Natural killer cell (primary cell): Measurements from ENCODE around the gene ADGRV1. TPM values are rescaled to one million over a fixed set of nuclear protein-coding genes. Genes with fewer than 3 reads are reported as not detected.
A peak's percentile ranks its signal among the peaks of the same experiment; 100 is the strongest.

Experiments
- ATAC-seq, 3 donors: fragments of 150-1000 bp in 2 of 3; fragments of 200-7000 bp in 1 of 3; cut with Tn5 transposase; 1 replicate in 1 of 3; 2 replicates in 2 of 3; pipeline ENCODE4 v1.10.0; 2021; ENCODE audit warnings: mild to moderate bottlenecking in 2 of 3, moderate library complexity in 2 of 3
- DNase-seq, 2 donors: peaks; one replicate each; pipeline versions ENCODE4 v3.0.0 to v3.0.0-alpha.2; 2013 to 2021; ENCODE audit warnings: mixed read lengths in 1 of 2
- H3K27ac ChIP-seq: one replicate; pipeline ENCODE4 v1.5.1; 2013; ENCODE audit warnings: mild to moderate bottlenecking, low read length
- H3K27me3 ChIP-seq: one replicate; pipeline ENCODE4 v1.6.1; 2013; ENCODE audit warnings: low read length; ENCODE audit not compliant: control insufficient read depth, insufficient read depth
- H3K36me3 ChIP-seq: one replicate; pipeline ENCODE4 v1.6.1; 2013; ENCODE audit warnings: low read length; ENCODE audit not compliant: control insufficient read depth, insufficient read depth
- H3K4me1 ChIP-seq: one replicate; pipeline ENCODE4 v1.6.1; 2013; ENCODE audit warnings: low read length; ENCODE audit not compliant: control insufficient read depth, insufficient read depth
- H3K4me3 ChIP-seq: one replicate; pipeline ENCODE4 v1.5.1; 2013; ENCODE audit warnings: low read length
- H3K9me3 ChIP-seq: one replicate; pipeline ENCODE4 v1.6.1; 2013; ENCODE audit warnings: low read length; ENCODE audit not compliant: control insufficient read depth, insufficient read depth
- H3K27ac Mint-ChIP-seq, 2 donors: one replicate each; pipeline ENCODE4 v1.8.0; 2022; ENCODE audit warnings: mild to moderate bottlenecking in 2 of 2, mixed read lengths in 2 of 2, moderate library complexity in 1 of 2
- H3K27me3 Mint-ChIP-seq, 2 donors: one replicate each; pipeline ENCODE4 v1.8.0; 2022; ENCODE audit warnings: low read depth in 2 of 2, mixed read lengths in 2 of 2
- H3K36me3 Mint-ChIP-seq: one replicate; pipeline ENCODE4 v1.8.0; 2022; ENCODE audit warnings: mixed read lengths
- H3K4me1 Mint-ChIP-seq, 2 donors: one replicate each; pipeline ENCODE4 v1.8.0; 2022; ENCODE audit warnings: mixed read lengths in 2 of 2
- H3K4me3 Mint-ChIP-seq: one replicate; pipeline ENCODE4 v1.8.0; 2022; ENCODE audit warnings: mild to moderate bottlenecking, moderate library complexity, mixed read lengths
- H3K9me3 Mint-ChIP-seq, 2 donors: one replicate each; pipeline ENCODE4 v1.8.0; 2022; ENCODE audit warnings: mixed read lengths in 2 of 2
- CTCF ChIP-seq: fragments of 200-600 bp; IDR thresholded peaks from one replicate; pipeline ENCODE4 v1.8.0; 2022; ENCODE audit warnings: antibody characterized with exemption
- WGBS: methylation state at CpG from one replicate; pipeline ENCODE4 v1.1.7; 2013; ENCODE audit warnings: missing lambda C conversion rate; ENCODE audit not compliant: insufficient coverage; 5-methylcytosine and 5-hydroxymethylcytosine counted together
- intact Hi-C: fragments of 100-400 bp; cut with micrococcal nuclease; formaldehyde crosslinking; loops from one replicate; pipeline ENCODE4 v1.14.2; 2022
- total RNA-seq, 4 donors: library from RNA; stranded (reverse); fragments of 120-200 nt in 1 of 4; gene quantifications; one replicate each; pipeline versions ENCODE4 v1.2.3 to v1.2.4, GENCODE V29; 2013 to 2022

ADGRV1 gene
- total RNA-seq, 3 donors from 2014 or later (not counting 1 experiment from before 2014, with no cell fraction given) = 0.50 to 0.71 TPM; not detected in 1

GRCh38 chr5:91139572-91140200, 581.1 kb downstream of the ADGRV1 start:
- Mint-ChIP-seq H3K4me1 (peaks cover 26 to 28% of the 10 kb centered on the region in 2 donors), H3K36me3 (no peaks in the 10 kb centered on the region), H3K27me3 (peaks cover 0 to 3% of the 10 kb centered on the region in 2 donors), H3K4me3 (no peak overlapping the region), H3K27ac (peak overlapping the region in 1 of 2 donors; percentile 42), H3K9me3 (no peaks in the 10 kb centered on the region)
- intact Hi-C loops = no loop called here
- no peak for TF ChIP-seq CTCF
- no peak overlapping the region for H3K4me3 ChIP-seq
- no peaks in the 10 kb centered on the region for H3K9me3 ChIP-seq
- H3K4me1 ChIP-seq = peaks cover 5% of the 10 kb centered on the region
- no peak for DNase-seq
- no peaks in the 10 kb centered on the region for H3K36me3 ChIP-seq
- H3K27ac ChIP-seq = no peak overlapping the region
- ATAC-seq = peak; percentile 80 to 91 (median 81)
- no peaks in the 10 kb centered on the region for H3K27me3 ChIP-seq

GRCh38 chr5:91140657-91141056, 582.1 kb downstream of the ADGRV1 start:
- H3K9me3 ChIP-seq = no peaks in the 10 kb centered on the region
- DNase-seq = no peak
- peaks cover 5% of the 10 kb centered on the region for H3K4me1 ChIP-seq
- H3K27me3 Mint-ChIP-seq = peaks cover 0 to 1% of the 10 kb centered on the region in 2 donors
- H3K4me1 Mint-ChIP-seq = peaks cover 26 to 28% of the 10 kb centered on the region in 2 donors
- 100% methylated on average over 1 of the region's 2 CpGs for WGBS
- peak overlapping the region in 1 of 2 donors; percentile 42 for H3K27ac Mint-ChIP-seq
- ATAC-seq = no peak
- intact Hi-C loops = no loop called here
- H3K9me3 Mint-ChIP-seq = no peaks in the 10 kb centered on the region
- H3K4me3 ChIP-seq = no peak overlapping the region
- H3K27ac ChIP-seq = no peak overlapping the region
- H3K36me3 Mint-ChIP-seq = no peaks in the 10 kb centered on the region
- no peaks in the 10 kb centered on the region for H3K27me3 ChIP-seq
- H3K36me3 ChIP-seq = no peaks in the 10 kb centered on the region
- H3K4me3 Mint-ChIP-seq = no peak overlapping the region
- TF ChIP-seq CTCF = no peak

DNA sequence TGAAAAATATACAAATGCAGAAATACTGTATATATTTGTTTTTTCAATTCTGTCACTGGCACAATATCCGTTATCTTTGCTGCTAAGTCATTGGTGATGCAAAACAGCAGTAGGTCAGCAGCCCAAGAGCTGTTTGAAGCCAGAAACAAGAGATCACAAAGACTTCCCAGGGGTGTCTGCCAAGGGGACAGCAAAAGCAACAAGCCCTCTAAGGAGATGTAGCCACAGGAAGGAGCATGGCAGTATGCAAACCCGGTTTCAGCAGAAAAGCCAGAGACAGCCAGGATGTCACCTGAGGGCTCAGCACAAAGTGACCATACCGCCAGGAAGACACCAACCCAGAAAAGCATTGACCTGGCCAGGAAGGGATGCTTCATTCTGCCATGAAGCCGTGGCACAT, 583.0 kb downstream of the ADGRV1 start:
- Histone ChIP-seq H3K27ac (no peak overlapping the region), H3K9me3 (no peaks in the 10 kb centered on the region), H3K4me1 (peaks cover 5% of the 10 kb centered on the region), H3K4me3 (no peak overlapping the region), H3K36me3 (no peaks in the 10 kb centered on the region), H3K27me3 (no peaks in the 10 kb centered on the region)
- no peak for DNase-seq
- Mint-ChIP-seq H3K27ac (no peak overlapping the region), H3K9me3 (no peaks in the 10 kb centered on the region), H3K27me3 (no peaks in the 10 kb centered on the region), H3K36me3 (no peaks in the 10 kb centered on the region), H3K4me3 (no peak overlapping the region), H3K4me1 (peaks cover 26 to 28% of the 10 kb centered on the region in 2 donors)
- intact Hi-C loops = no loop called here
- TF ChIP-seq CTCF = no peak
- 87% methylated on average over 4 of the region's 4 CpGs for WGBS
- ATAC-seq = no peak

GRCh38 chr5:91142386-91142785, 583.8 kb downstream of the ADGRV1 start:
- Histone ChIP-seq H3K4me1 (peaks cover 5% of the 10 kb centered on the region), H3K9me3 (no peaks in the 10 kb centered on the region), H3K27me3 (no peaks in the 10 kb centered on the region), H3K27ac (no peak overlapping the region), H3K36me3 (no peaks in the 10 kb centered on the region), H3K4me3 (no peak overlapping the region)
- 83% methylated on average over 2 of the region's 4 CpGs for WGBS
- no peak for ATAC-seq
- no peak for DNase-seq
- H3K27ac Mint-ChIP-seq = no peak overlapping the region
- H3K36me3 Mint-ChIP-seq = no peaks in the 10 kb centered on the region
- H3K4me1 Mint-ChIP-seq = peaks cover 27 to 29% of the 10 kb centered on the region in 2 donors
- intact Hi-C loops = no loop called here
- H3K4me3 Mint-ChIP-seq = peak overlapping the region; percentile 17
- no peaks in the 10 kb centered on the region for H3K27me3 Mint-ChIP-seq
- TF ChIP-seq CTCF = no peak
- H3K9me3 Mint-ChIP-seq = no peaks in the 10 kb centered on the region
